ENCODE data around the gene RAD51B.

The RAD51B gene

GRCh38 chr14:68556253-68556652, 736.7 kb downstream of the RAD51B start:
- DNase-seq (ENCODE audit: low spot score), result no peak

- no peak for DNase-seq (ENCODE audit: low spot score)
Measured at GRCh38 chr14:68557648-68558047, 738.1 kb downstream of the RAD51B start.

GRCh38 chr14:68558096-68558495, 738.5 kb downstream of the RAD51B start:
- DNase-seq (ENCODE audit: low spot score), result no peak

- DNase-seq (ENCODE audit: low spot score), result no peak
Measured at GRCh38 chr14:68559949-68560348, 740.4 kb downstream of the RAD51B start.

GRCh38 chr14:68561531-68562007, 742.0 kb downstream of the RAD51B start:
- no peak for DNase-seq (ENCODE audit: low spot score)

- no peak for DNase-seq (ENCODE audit: low spot score)
Measured at GRCh38 chr14:68562911-68563250, 743.3 kb downstream of the RAD51B start.

- no peak for DNase-seq (ENCODE audit: low spot score)
Measured at GRCh38 chr14:68563251-68564131, 743.9 kb downstream of the RAD51B start.

- DNase-seq (ENCODE audit: low spot score), result no peak
Measured at GRCh38 chr14:68564191-68564825, 744.7 kb downstream of the RAD51B start.

- DNase-seq (ENCODE audit: low spot score), result no peak
Measured at GRCh38 chr14:68564826-68565759, 745.5 kb downstream of the RAD51B start.

- no peak for DNase-seq (ENCODE audit: low spot score)
Measured at GRCh38 chr14:68566075-68566474, 746.5 kb downstream of the RAD51B start.

GRCh38 chr14:68568907-68569897, 749.6 kb downstream of the RAD51B start:
- no peak for DNase-seq (ENCODE audit: low spot score)

- no peak for DNase-seq (ENCODE audit: low spot score)
Measured at GRCh38 chr14:68569970-68570409, 750.4 kb downstream of the RAD51B start.

GRCh38 chr14:68571114-68571591, 751.6 kb downstream of the RAD51B start:
- DNase-seq (ENCODE audit: low spot score), result no peak

- DNase-seq (ENCODE audit: low spot score), result no peak
Measured at GRCh38 chr14:68571928-68572525, 752.4 kb downstream of the RAD51B start.

- no peak for DNase-seq (ENCODE audit: low spot score)
Measured at GRCh38 chr14:68573126-68573525, 753.5 kb downstream of the RAD51B start.

- DNase-seq (ENCODE audit: low spot score), result no peak
Measured at GRCh38 chr14:68573722-68574121, 754.1 kb downstream of the RAD51B start.

GRCh38 chr14:68574461-68574860, 754.9 kb downstream of the RAD51B start:
- no peak for DNase-seq (ENCODE audit: low spot score)

- DNase-seq (ENCODE audit: low spot score), result no peak
Measured at GRCh38 chr14:68574906-68575305, 755.3 kb downstream of the RAD51B start.

- DNase-seq (ENCODE audit: low spot score), result no peak
Measured at GRCh38 chr14:68575426-68575825, 755.8 kb downstream of the RAD51B start.

GRCh38 chr14:68576031-68576430, 756.5 kb downstream of the RAD51B start:
- no peak for DNase-seq (ENCODE audit: low spot score)

Data from COLO829 (cell line).